HepG2 (cell line): ENCODE data around the gene PALM. TPM values are rescaled to one million over a fixed set of nuclear protein-coding genes. Genes with fewer than 3 reads are reported as not detected.

Experiments used
- BCLAF1 ChIP-seq: fragments of 450-650 bp; IDR thresholded peaks from 2 replicates; pipeline ENCODE4 v1.6.1; 2017; ENCODE audit warnings: mild to moderate bottlenecking
- CEBPG ChIP-seq: IDR thresholded peaks from 2 replicates; pipeline ENCODE4 v1.6.1; 2016
- CHCHD3 ChIP-seq: sonication (generic); formaldehyde crosslinking; IDR thresholded peaks from 2 replicates; pipeline ENCODE4 v1.8.0; 2022; ENCODE audit warnings: mild to moderate bottlenecking, missing genetic modification reagents, moderate library complexity
- FIP1L1 ChIP-seq: fragments of 200-400 bp; formaldehyde crosslinking; IDR thresholded peaks from 2 replicates; pipeline ENCODE4 v1.6.1; 2018; ENCODE audit warnings: low read depth, mild to moderate bottlenecking, low read length, moderate library complexity, borderline replicate concordance; ENCODE audit not compliant: insufficient read depth
- FOXA1 ChIP-seq, 2 experiments: fragments of 450-650 bp in 1 of 2; sonication (generic) in 1 of 2; formaldehyde crosslinking in 1 of 2; IDR thresholded peaks; 2 replicates each; pipeline versions ENCODE4 v1.4.0 to v1.6.1; 2016 to 2020; ENCODE audit warnings: missing genetic modification reagents in 1 of 2
- HNF4G ChIP-seq, 2 experiments: sonication (generic) in 1 of 2; formaldehyde crosslinking in 1 of 2; IDR thresholded peaks; 2 replicates each; pipeline versions ENCODE4 v1.4.0 to v1.6.1; 2011 to 2020; ENCODE audit warnings: borderline replicate concordance in 2 of 2, low read depth in 2 of 2, mild to moderate bottlenecking in 2 of 2, low read length in 1 of 2, missing genetic modification reagents in 1 of 2, moderate library complexity in 1 of 2
- MBD4 ChIP-seq: IDR thresholded peaks from 2 replicates; pipeline ENCODE4 v1.6.1; 2012; ENCODE audit warnings: low read length, inconsistent platforms, borderline replicate concordance
- MTA3 ChIP-seq: sonication (generic); formaldehyde crosslinking; IDR thresholded peaks from 2 replicates; pipeline ENCODE4 v1.4.0; 2020; ENCODE audit warnings: missing genetic modification reagents
- NCOA2 ChIP-seq: sonication (generic); formaldehyde crosslinking; IDR thresholded peaks from 2 replicates; pipeline ENCODE4 v1.8.0; 2022; ENCODE audit warnings: inconsistent platforms
- NR3C1 ChIP-seq: sonication (generic); formaldehyde crosslinking; IDR thresholded peaks from 2 replicates; pipeline ENCODE4 v1.4.0; 2020; ENCODE audit warnings: missing genetic modification reagents
- PBX2 ChIP-seq: IDR thresholded peaks from 2 replicates; pipeline ENCODE4 v1.6.1; 2016; ENCODE audit warnings: control low read depth
- POLR2AphosphoS5 ChIP-seq: IDR thresholded peaks from 2 replicates; pipeline ENCODE4 v1.6.1; 2012; ENCODE audit warnings: low read depth, low read length
- RAD21 ChIP-seq: fragments of 450-650 bp; formaldehyde crosslinking; IDR thresholded peaks from 2 replicates; pipeline ENCODE4 v1.5.0; 2020; ENCODE audit warnings: mild to moderate bottlenecking
- RNF219 ChIP-seq: sonication (generic); formaldehyde crosslinking; IDR thresholded peaks from 2 replicates; pipeline ENCODE4 v1.5.0; 2020; ENCODE audit warnings: mild to moderate bottlenecking, missing genetic modification reagents
- SCMH1 ChIP-seq: sonication (generic); formaldehyde crosslinking; IDR thresholded peaks from 2 replicates; pipeline ENCODE4 v1.9.0; 2021; ENCODE audit warnings: missing genetic modification reagents, mild to moderate bottlenecking, borderline replicate concordance
- SSRP1 ChIP-seq: IDR thresholded peaks from 2 replicates; pipeline ENCODE4 v1.6.1; 2016; ENCODE audit warnings: control low read depth
- TAF15 ChIP-seq: fragments of 200-400 bp; formaldehyde crosslinking; IDR thresholded peaks from one replicate; pipeline ENCODE4 v1.6.1; 2018; ENCODE audit warnings: mild to moderate bottlenecking, low read depth, low read length; ENCODE audit not compliant: poor library complexity, severe bottlenecking
- TOE1 ChIP-seq: sonication (generic); formaldehyde crosslinking; IDR thresholded peaks from 2 replicates; pipeline ENCODE4 v1.4.0; 2020; ENCODE audit warnings: mild to moderate bottlenecking, missing genetic modification reagents
- ZNF207 ChIP-seq: fragments of 450-650 bp; IDR thresholded peaks from 2 replicates; pipeline ENCODE4 v1.6.1; 2016; ENCODE audit warnings: antibody characterized with exemption, borderline replicate concordance
- ZNF552 ChIP-seq: sonication (generic); formaldehyde crosslinking; IDR thresholded peaks from 2 replicates; pipeline ENCODE4 v1.9.0; 2022; ENCODE audit warnings: missing genetic modification reagents, mild to moderate bottlenecking, borderline replicate concordance
- ZNF558 ChIP-seq: sonication (generic); formaldehyde crosslinking; IDR thresholded peaks from 2 replicates; pipeline ENCODE4 v1.9.0; 2022; ENCODE audit warnings: mild to moderate bottlenecking, missing genetic modification reagents, borderline replicate concordance
- ZNF572 ChIP-seq: sonication (generic); formaldehyde crosslinking; IDR thresholded peaks from 2 replicates; pipeline ENCODE4 v1.5.1; 2020; ENCODE audit warnings: mild to moderate bottlenecking, missing genetic modification reagents
- ZNF589 ChIP-seq: sonication (generic); formaldehyde crosslinking; conservative IDR thresholded peaks from 2 replicates; pipeline ENCODE4 v1.8.0; 2022; ENCODE audit warnings: mild to moderate bottlenecking, moderate library complexity, missing genetic modification reagents
- ZNF614 ChIP-seq: IDR thresholded peaks from 2 replicates; pipeline ENCODE4 v1.6.1; 2018; ENCODE audit warnings: missing biosample characterization, missing genetic modification reagents, inconsistent platforms, borderline replicate concordance
- ZSCAN31 ChIP-seq: sonication (generic); formaldehyde crosslinking; IDR thresholded peaks from 2 replicates; pipeline ENCODE4 v1.5.0; 2020; ENCODE audit warnings: low read depth, mild to moderate bottlenecking, missing genetic modification reagents
- polyA plus RNA-seq, 8 experiments: library from polyadenylated mRNA; depleted of rRNA in 3 of 8; stranded (reverse) in 7 of 8; unstranded in 1 of 8; fragments of >200 nt; fragmentation: Illumina TruSeq in 4 of 8; extraction: Trizol in 4 of 8; gene quantifications; 2 replicates each; pipeline versions ENCODE4 v1.2.1 to v1.2.3, GENCODE V29; 2011 to 2016; ENCODE audit warnings: low read depth in 4 of 8, missing spikeins in 1 of 8, mixed read lengths in 1 of 8; ENCODE audit not compliant: insufficient read depth in 1 of 8
- total RNA-seq, 5 experiments: library from RNA; depleted of rRNA; stranded (reverse); fragments of >200 nt; fragmentation: Illumina TruSeq; extraction: Trizol; gene quantifications; 2 replicates each; pipeline ENCODE4 v1.2.3, GENCODE V29; 2016; ENCODE audit warnings: low read depth in 1 of 5

Gene PALM
- total and polyA plus RNA-seq, 2 of the 13 experiments (the other 11 are each of a cell fraction or from before 2014, with no cell fraction given): 4.0 to 9.7 TPM

GRCh38 chr19:662962-663681 is 45.6 kb upstream of the PALM start, which contains the start of gene RNF126 (continued):
- TF ChIP-seq RNF219 (CRISPR knock-in tag) (no peak; the same call in 1 of the 2 replicates), SCMH1 (CRISPR knock-in tag) (no peak), CEBPG (CRISPR knock-in tag) (no peak), ZNF207 (no peak), MBD4 (no peak), HNF4G (IDR thresholded peaks at IDR 0.05; ENCODE audit: borderline replicate concordance, low read depth, low read length) (no peak), HNF4G (CRISPR knock-in tag; IDR thresholded peaks at IDR 0.05; ENCODE audit: borderline replicate concordance, low read depth) (peak; percentile 59; the same call in 1 of the 2 replicates), TAF15 (no peak), FOXA1 (IDR thresholded peaks at IDR 0.05) (no peak), FOXA1 (CRISPR knock-in tag; IDR thresholded peaks at IDR 0.05) (0 out of 2 replicates have a peak, but pooled peaks have one; percentile 2), ZNF614 (CRISPR knock-in tag) (peak; percentile 68; the same call in 1 of the 2 replicates), MTA3 (CRISPR knock-in tag) (no peak), CHCHD3 (CRISPR knock-in tag) (0 out of 2 replicates have a peak, but pooled peaks have one; percentile 10), POLR2AphosphoS5 (peak; percentile 55), NR3C1 (no peak), TOE1 (no peak), PBX2 (CRISPR knock-in tag) (no peak), NCOA2 (CRISPR knock-in tag) (no peak; the same call in 1 of the 2 replicates), ZNF589 (CRISPR knock-in tag) (no peak), ZSCAN31 (CRISPR knock-in tag) (peak; percentile 63), ZNF572 (CRISPR knock-in tag) (no peak), ZNF558 (CRISPR knock-in tag) (no peak; the same call in 1 of the 2 replicates), RAD21 (CRISPR knock-in tag) (no peak), ZNF552 (CRISPR knock-in tag) (no peak), SSRP1 (CRISPR knock-in tag) (no peak), FIP1L1 (no peak), BCLAF1 (no peak)
